Caco-2 (cell line): Measurements from ENCODE around the gene TBC1D9B. TPM values are rescaled to one million over a fixed set of nuclear protein-coding genes. Genes with fewer than 3 reads are reported as not detected.

Experiments
- BruUV-seq: library from RNA; stranded (reverse); fragments of 400-500 nt; replicated peaks from 2 replicates; lab custom pipeline; 2021; lab: Mats Ljungman, UMichigan
- CTCF ChIA-PET: fragments of 300-600 bp; sonication (Branson Sonifier 250); formaldehyde crosslinking; loops from one replicate; lab custom pipeline; 2022; ENCODE audit warnings: antibody characterized with exemption; lab: Charles Lee
- POLR2A ChIA-PET: fragments of 300-600 bp; sonication (Branson Sonifier 250); formaldehyde crosslinking; loops from one replicate; lab custom pipeline; 2022; ENCODE audit warnings: antibody characterized with exemption; lab: Charles Lee
- DNase-seq, 2 experiments: peaks; one replicate each; pipeline versions ENCODE4 v3.0.0 to v3.0.0-alpha.2; 2020 to 2022
- H3K27me3 ChIP-seq: replicated peaks from 2 replicates; pipeline ENCODE4 v1.6.0; 2011; ENCODE audit warnings: low read length; ENCODE audit not compliant: control insufficient read depth, insufficient read depth
- H3K36me3 ChIP-seq: 2 replicates; pipeline ENCODE4 v1.5.1; 2011; ENCODE audit warnings: low read length; ENCODE audit not compliant: control insufficient read depth, insufficient read depth
- H3K4me1 ChIP-seq: fragments of 250-450 bp; sonication (Bioruptor Pico); 2 replicates; pipeline ENCODE4 v1.5.1; 2020; ENCODE audit warnings: mild to moderate bottlenecking
- H3K4me3 ChIP-seq: 2 replicates; pipeline ENCODE4 v1.5.1; 2011; ENCODE audit warnings: low read depth, mild to moderate bottlenecking, control low read depth, low read length
- H3K9me3 ChIP-seq: fragments of 250-450 bp; sonication (Bioruptor Pico); 2 replicates; pipeline ENCODE4 v1.5.1; 2020; ENCODE audit warnings: mild to moderate bottlenecking, moderate library complexity
- H3K27ac Mint-ChIP-seq: one replicate; pipeline ENCODE4 v1.8.0; 2022; ENCODE audit warnings: mixed read lengths; ENCODE audit not compliant: unreplicated experiment
- H3K27me3 Mint-ChIP-seq: one replicate; pipeline ENCODE4 v1.8.0; 2022; ENCODE audit warnings: mixed read lengths; ENCODE audit not compliant: insufficient read depth, unreplicated experiment
- H3K36me3 Mint-ChIP-seq: one replicate; pipeline ENCODE4 v1.8.0; 2022; ENCODE audit warnings: mild to moderate bottlenecking, mixed read lengths; ENCODE audit not compliant: insufficient read depth, unreplicated experiment
- H3K4me1 Mint-ChIP-seq: one replicate; pipeline ENCODE4 v1.8.0; 2022; ENCODE audit warnings: low read depth, mixed read lengths; ENCODE audit not compliant: unreplicated experiment
- H3K4me3 Mint-ChIP-seq: one replicate; pipeline ENCODE4 v1.8.0; 2022; ENCODE audit warnings: mild to moderate bottlenecking, moderate library complexity, mixed read lengths; ENCODE audit not compliant: unreplicated experiment
- H3K9me3 Mint-ChIP-seq: one replicate; pipeline ENCODE4 v1.8.0; 2022; ENCODE audit warnings: mixed read lengths; ENCODE audit not compliant: unreplicated experiment
- intact Hi-C: fragments of 100-400 bp; cut with micrococcal nuclease; formaldehyde crosslinking; loops from one replicate; pipeline ENCODE4 v1.10.0; 2022; ENCODE audit not compliant: unreplicated experiment
- total RNA-seq: library from RNA; stranded (reverse); gene quantifications from 2 replicates; pipeline ENCODE4 v1.2.3, GENCODE V29; 2022
- TF ChIP-seq, protein P1 (sequence below), 2 experiments: fragments of 200-600 bp in 1 of 2; IDR thresholded peaks; 1 replicate in 1 of 2; 2 replicates in 1 of 2; pipeline versions ENCODE4 v1.5.1 to v1.8.0; 2011 to 2022; ENCODE audit warnings: antibody characterized with exemption in 1 of 2, control low read depth in 1 of 2, inconsistent platforms in 1 of 2, low read depth in 1 of 2, low read length in 1 of 2, mild to moderate bottlenecking in 1 of 2, moderate library complexity in 1 of 2; ENCODE audit not compliant: insufficient read depth in 1 of 2, severe bottlenecking in 1 of 2, unreplicated experiment in 1 of 2

Gene TBC1D9B
- total RNA-seq, 1 experiment from 2014 or later = 107 TPM

DNA sequence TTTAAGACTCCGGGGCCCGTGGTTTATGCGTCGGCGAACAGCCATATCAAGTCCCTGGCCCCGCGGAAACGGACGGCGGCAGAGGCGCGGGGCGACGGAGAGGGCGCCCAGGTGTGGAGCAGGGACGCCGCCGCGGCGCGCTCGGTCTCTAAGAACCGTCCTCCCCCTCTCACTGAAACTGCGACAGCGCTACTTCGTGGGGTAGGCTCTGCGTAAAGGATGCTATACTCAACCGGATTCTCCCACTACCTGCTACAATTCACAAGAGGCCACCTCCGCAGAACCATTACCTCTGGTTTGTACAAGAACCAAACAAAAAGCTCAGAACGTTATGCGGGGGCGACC lies 49.5 kb downstream of the TBC1D9B start:
- no peaks in the 10 kb centered on the region for H3K4me1 Mint-ChIP-seq
- TF ChIP-seq, protein P1, sequence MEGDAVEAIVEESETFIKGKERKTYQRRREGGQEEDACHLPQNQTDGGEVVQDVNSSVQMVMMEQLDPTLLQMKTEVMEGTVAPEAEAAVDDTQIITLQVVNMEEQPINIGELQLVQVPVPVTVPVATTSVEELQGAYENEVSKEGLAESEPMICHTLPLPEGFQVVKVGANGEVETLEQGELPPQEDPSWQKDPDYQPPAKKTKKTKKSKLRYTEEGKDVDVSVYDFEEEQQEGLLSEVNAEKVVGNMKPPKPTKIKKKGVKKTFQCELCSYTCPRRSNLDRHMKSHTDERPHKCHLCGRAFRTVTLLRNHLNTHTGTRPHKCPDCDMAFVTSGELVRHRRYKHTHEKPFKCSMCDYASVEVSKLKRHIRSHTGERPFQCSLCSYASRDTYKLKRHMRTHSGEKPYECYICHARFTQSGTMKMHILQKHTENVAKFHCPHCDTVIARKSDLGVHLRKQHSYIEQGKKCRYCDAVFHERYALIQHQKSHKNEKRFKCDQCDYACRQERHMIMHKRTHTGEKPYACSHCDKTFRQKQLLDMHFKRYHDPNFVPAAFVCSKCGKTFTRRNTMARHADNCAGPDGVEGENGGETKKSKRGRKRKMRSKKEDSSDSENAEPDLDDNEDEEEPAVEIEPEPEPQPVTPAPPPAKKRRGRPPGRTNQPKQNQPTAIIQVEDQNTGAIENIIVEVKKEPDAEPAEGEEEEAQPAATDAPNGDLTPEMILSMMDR (IDR thresholded peaks at IDR 0.05; ENCODE audit: insufficient read depth in 1 of 2, low read depth in 1 of 2, low read length in 1 of 2, severe bottlenecking in 1 of 2, unreplicated experiment in 1 of 2) = no peak
- H3K36me3 ChIP-seq = peaks cover 5% of the 10 kb centered on the region
- H3K27me3 ChIP-seq = no peaks in the 10 kb centered on the region
- peaks cover 23% of the 10 kb centered on the region for H3K36me3 Mint-ChIP-seq
- peak overlapping the region; percentile 84 for H3K4me3 Mint-ChIP-seq
- TSS peak; percentile 41 for BruUV-seq
- H3K4me3 ChIP-seq = peak overlapping the region; percentile 100
- POLR2A ChIA-PET = interaction anchor here (0.6 to 0.7 kb wide), 2 partner anchors 156 to 234 kb away, joined by 3 read pairs; no protein-coding TSS in a partner anchor
- no peaks in the 10 kb centered on the region for H3K9me3 Mint-ChIP-seq
- intact Hi-C loops = loop anchor here (2.0 to 5.0 kb wide), 2 partner anchors 39 to 49 kb away; partner anchors contain the start of gene TBC1D9B
- no peaks in the 10 kb centered on the region for H3K27me3 Mint-ChIP-seq
- no peaks in the 10 kb centered on the region for H3K9me3 ChIP-seq
- peak in 1 of 2 experiments; percentile 55 for DNase-seq
- CTCF ChIA-PET = interaction anchor here (0.8 kb wide), 1 partner anchor 20 kb away, joined by 3 read pairs; no protein-coding TSS in a partner anchor
- peak overlapping the region; percentile 87 for H3K27ac Mint-ChIP-seq
- no peaks in the 10 kb centered on the region for H3K4me1 ChIP-seq

DNA sequence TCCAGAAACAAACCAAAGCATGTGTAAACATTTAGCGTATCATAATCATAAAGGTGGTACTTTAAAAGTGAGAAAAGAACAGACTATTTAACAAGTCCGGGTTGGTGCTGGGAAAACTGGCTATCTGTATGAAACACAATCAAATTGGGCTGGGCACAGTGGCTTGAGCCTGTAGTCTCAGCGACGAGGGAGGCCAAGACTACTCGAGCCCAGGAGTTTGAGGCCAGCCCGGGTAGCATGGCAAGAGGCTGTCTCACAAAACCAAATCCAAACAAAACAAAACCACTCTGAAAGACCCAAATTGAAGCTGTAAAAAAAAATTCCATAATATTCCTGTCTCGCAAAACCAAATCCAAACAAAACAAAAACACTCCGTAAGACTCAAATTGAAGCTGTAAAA lies 53.3 kb downstream of the TBC1D9B start:
- no TSS peak for BruUV-seq

DNA sequence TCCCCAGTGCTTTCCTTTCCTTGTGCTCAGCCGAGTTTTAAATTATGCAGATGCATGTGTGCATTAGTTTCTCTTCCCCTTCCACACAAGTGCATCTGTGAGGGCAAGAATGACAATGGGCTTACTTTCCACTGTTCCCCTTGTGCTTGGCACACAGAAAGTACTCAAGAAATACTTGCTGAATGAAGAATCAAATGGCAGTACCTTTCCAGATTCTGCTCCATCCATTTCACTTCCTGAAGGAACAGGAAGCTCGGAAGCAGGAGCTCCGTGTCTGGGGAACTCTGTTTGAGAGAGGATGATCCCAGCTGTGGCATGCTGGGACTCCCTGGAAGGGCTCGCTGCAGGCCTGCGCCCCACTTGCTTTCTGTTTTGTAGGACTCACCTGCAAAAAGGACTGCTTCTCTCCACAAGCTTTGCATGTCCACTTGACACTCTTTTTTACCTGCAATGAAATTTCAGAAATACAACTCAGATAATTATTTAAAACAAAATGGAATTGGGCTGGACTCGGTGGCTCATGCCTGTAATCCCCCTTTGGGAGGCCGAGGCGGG lies 54.6 kb downstream of the TBC1D9B start:
- H3K27me3 ChIP-seq = no peaks in the 10 kb centered on the region
- Mint-ChIP-seq H3K27ac (no peak overlapping the region), H3K4me1 (peaks cover 8% of the 10 kb centered on the region), H3K27me3 (no peaks in the 10 kb centered on the region), H3K36me3 (peaks cover 9% of the 10 kb centered on the region), H3K9me3 (no peaks in the 10 kb centered on the region), H3K4me3 (no peak overlapping the region)
- intact Hi-C loops = no loop called here
- ChIA-PET CTCF (no interaction called here), POLR2A (no interaction called here)
- TF ChIP-seq, protein P1 (IDR thresholded peaks at IDR 0.05; ENCODE audit: insufficient read depth in 1 of 2, low read depth in 1 of 2, low read length in 1 of 2, severe bottlenecking in 1 of 2, unreplicated experiment in 1 of 2) = no peak
- H3K4me3 ChIP-seq = no peak overlapping the region
- peaks cover 6% of the 10 kb centered on the region for H3K36me3 ChIP-seq
- no peak for DNase-seq
- H3K4me1 ChIP-seq = no peaks in the 10 kb centered on the region
- no peaks in the 10 kb centered on the region for H3K9me3 ChIP-seq
- no TSS peak for BruUV-seq

More for the DNA sequence above, 53.3 kb downstream of the TBC1D9B start:
- Mint-ChIP-seq H3K27ac (no peak overlapping the region), H3K9me3 (no peaks in the 10 kb centered on the region), H3K4me1 (peaks cover 8% of the 10 kb centered on the region), H3K4me3 (no peak overlapping the region), H3K36me3 (peaks cover 19% of the 10 kb centered on the region), H3K27me3 (no peaks in the 10 kb centered on the region)
- Histone ChIP-seq H3K36me3 (peaks cover 6% of the 10 kb centered on the region), H3K4me3 (no peak overlapping the region), H3K4me1 (no peaks in the 10 kb centered on the region), H3K9me3 (no peaks in the 10 kb centered on the region), H3K27me3 (no peaks in the 10 kb centered on the region)
- DNase-seq = no peak
- TF ChIP-seq, protein P1 (IDR thresholded peaks at IDR 0.05; ENCODE audit: insufficient read depth in 1 of 2, low read depth in 1 of 2, low read length in 1 of 2, severe bottlenecking in 1 of 2, unreplicated experiment in 1 of 2) = no peak
- POLR2A ChIA-PET = no interaction called here
- CTCF ChIA-PET = no interaction called here
- intact Hi-C loops = no loop called here
